Measurements from ENCODE around the gene MCOLN3.

Gene MCOLN3

DNA sequence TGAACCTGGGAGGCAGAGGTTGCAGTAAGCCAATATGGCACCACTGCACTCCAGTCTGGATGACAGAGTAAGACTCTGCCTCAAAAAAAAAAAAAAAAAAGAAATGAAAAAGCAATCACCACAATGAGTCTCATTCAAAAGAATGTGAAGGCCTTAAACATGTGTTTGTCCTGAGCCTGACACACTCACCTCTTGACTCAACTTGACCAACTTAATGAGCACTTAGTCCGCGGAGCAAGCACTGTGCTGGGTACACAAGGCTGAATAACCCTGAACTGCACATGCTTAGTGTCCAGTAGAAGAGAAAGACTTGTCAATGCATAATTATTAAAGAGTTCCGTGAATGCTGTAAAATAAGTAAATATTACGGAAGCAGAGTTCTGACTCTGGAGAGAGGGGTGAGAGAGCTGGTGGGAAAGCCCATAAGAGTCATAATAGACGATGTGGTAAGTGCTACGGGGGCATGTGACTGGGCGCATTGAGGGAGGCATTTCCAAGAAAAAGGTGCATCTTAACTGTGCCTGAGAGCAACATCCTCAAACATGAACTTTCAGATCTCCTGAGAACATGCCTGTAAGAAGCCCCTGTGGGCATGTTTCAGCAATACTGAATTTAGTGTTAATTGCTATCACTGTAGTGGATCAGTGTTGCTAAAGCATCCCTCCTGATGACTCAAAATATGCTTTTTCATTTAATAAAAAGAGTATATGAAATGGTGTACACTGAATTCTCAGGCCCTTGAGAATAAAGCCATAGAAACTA, 78.6 kb downstream of the MCOLN3 start:
- Histone ChIP-seq H3K9me2 (replicated peaks; ENCODE audit: control insufficient read depth, low read length) (no peaks in the 10 kb centered on the region), H3K27ac (ENCODE audit: low read depth, low read length) (no peak overlapping the region), H4K20me1 (ENCODE audit: control insufficient read depth, insufficient read depth, low read depth, low read length) (no peaks in the 10 kb centered on the region), H3K79me2 (ENCODE audit: control insufficient read depth, low read length) (peaks cover 34% of the 10 kb centered on the region), H3K4me3 (ENCODE audit: low read length) (no peak overlapping the region), H3K9me3 (ENCODE audit: control insufficient read depth, insufficient read depth, low read length) (no peaks in the 10 kb centered on the region), H3K27me3 (ENCODE audit: control insufficient read depth, low read length) (no peaks in the 10 kb centered on the region), H3K36me3 (ENCODE audit: control insufficient read depth, low read length) (peaks cover 31% of the 10 kb centered on the region), H3K4me2 (ENCODE audit: low read length) (no peak overlapping the region), H3F3A (ENCODE audit: control insufficient read depth, insufficient read depth) (no peaks in the 10 kb centered on the region), H3K4me1 (ENCODE audit: control insufficient read depth, low read length) (peaks cover 28% of the 10 kb centered on the region)
- TF ChIP-seq EZH2phosphoT487 (IDR thresholded peaks at IDR 0.05; ENCODE audit: borderline replicate concordance, low read length) = no peak
- TF ChIP-seq, protein P1, sequence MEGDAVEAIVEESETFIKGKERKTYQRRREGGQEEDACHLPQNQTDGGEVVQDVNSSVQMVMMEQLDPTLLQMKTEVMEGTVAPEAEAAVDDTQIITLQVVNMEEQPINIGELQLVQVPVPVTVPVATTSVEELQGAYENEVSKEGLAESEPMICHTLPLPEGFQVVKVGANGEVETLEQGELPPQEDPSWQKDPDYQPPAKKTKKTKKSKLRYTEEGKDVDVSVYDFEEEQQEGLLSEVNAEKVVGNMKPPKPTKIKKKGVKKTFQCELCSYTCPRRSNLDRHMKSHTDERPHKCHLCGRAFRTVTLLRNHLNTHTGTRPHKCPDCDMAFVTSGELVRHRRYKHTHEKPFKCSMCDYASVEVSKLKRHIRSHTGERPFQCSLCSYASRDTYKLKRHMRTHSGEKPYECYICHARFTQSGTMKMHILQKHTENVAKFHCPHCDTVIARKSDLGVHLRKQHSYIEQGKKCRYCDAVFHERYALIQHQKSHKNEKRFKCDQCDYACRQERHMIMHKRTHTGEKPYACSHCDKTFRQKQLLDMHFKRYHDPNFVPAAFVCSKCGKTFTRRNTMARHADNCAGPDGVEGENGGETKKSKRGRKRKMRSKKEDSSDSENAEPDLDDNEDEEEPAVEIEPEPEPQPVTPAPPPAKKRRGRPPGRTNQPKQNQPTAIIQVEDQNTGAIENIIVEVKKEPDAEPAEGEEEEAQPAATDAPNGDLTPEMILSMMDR (IDR thresholded peaks at IDR 0.05; ENCODE audit: low read depth, low read length, poor library complexity, severe bottlenecking) = no peak

DNA sequence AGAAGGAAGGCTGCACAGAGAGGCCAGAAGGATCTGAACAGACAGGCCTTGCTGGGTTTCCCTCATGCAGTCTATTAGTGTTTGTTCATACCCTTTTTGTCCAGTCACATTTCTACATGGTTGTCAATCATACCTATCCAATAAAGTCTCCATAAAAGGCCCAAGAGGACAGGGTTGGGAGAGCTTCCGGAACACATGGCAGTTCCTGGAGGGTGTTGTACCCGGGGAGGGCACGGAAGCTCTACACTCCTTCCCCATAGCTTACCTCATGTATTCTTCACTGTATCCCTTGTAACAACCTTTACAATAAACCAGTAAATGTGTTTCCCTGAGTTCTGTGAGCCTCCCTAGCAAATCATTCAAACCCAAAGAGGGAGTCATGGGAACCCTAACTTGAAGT, 79.4 kb downstream of the MCOLN3 start:
- Histone ChIP-seq H3K27me3 (ENCODE audit: control insufficient read depth, low read length) (no peaks in the 10 kb centered on the region), H3K4me3 (ENCODE audit: low read length) (no peak overlapping the region), H3K9me3 (ENCODE audit: control insufficient read depth, insufficient read depth, low read length) (no peaks in the 10 kb centered on the region), H3K79me2 (ENCODE audit: control insufficient read depth, low read length) (peaks cover 26% of the 10 kb centered on the region), H4K20me1 (ENCODE audit: control insufficient read depth, insufficient read depth, low read depth, low read length) (no peaks in the 10 kb centered on the region), H3K27ac (ENCODE audit: low read depth, low read length) (no peak overlapping the region), H3K9me2 (replicated peaks; ENCODE audit: control insufficient read depth, low read length) (no peaks in the 10 kb centered on the region), H3K36me3 (ENCODE audit: control insufficient read depth, low read length) (peaks cover 33% of the 10 kb centered on the region), H3K4me2 (ENCODE audit: low read length) (no peak overlapping the region), H3K4me1 (ENCODE audit: control insufficient read depth, low read length) (peaks cover 20% of the 10 kb centered on the region), H3F3A (ENCODE audit: control insufficient read depth, insufficient read depth) (no peaks in the 10 kb centered on the region)
- TF ChIP-seq EZH2phosphoT487 (IDR thresholded peaks at IDR 0.05; ENCODE audit: borderline replicate concordance, low read length) = no peak
- TF ChIP-seq, protein P1 (IDR thresholded peaks at IDR 0.05; ENCODE audit: low read depth, low read length, poor library complexity, severe bottlenecking) = no peak

DNA sequence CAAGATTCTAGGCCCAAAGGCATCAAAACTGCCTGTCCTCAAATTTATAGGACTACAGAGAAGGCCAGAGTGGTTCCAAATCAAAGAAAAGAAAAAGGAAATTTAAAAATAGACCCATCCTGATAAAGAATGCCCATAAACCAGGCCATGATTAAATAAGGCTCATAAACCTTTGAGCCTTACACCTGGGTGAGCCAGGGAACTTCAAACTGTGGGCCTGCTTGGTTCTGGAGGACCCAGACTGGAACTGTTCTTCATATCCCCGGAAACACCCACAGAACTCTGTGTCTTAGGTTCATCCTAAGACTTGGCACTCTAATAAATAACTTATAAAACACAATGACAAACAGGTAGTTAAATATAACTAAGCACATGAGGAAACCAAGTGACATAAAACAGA, 80.2 kb downstream of the MCOLN3 start:
- no peak overlapping the region for H3K4me2 ChIP-seq (ENCODE audit: low read length)
- H3K9me2 ChIP-seq (replicated peaks; ENCODE audit: control insufficient read depth, low read length) = no peaks in the 10 kb centered on the region
- H3F3A ChIP-seq (ENCODE audit: control insufficient read depth, insufficient read depth) = no peaks in the 10 kb centered on the region
- TF ChIP-seq EZH2phosphoT487 (IDR thresholded peaks at IDR 0.05; ENCODE audit: borderline replicate concordance, low read length) = no peak
- H3K36me3 ChIP-seq (ENCODE audit: control insufficient read depth, low read length) = peaks cover 37% of the 10 kb centered on the region
- H3K27ac ChIP-seq (ENCODE audit: low read depth, low read length) = no peak overlapping the region
- H3K79me2 ChIP-seq (ENCODE audit: control insufficient read depth, low read length) = peaks cover 19% of the 10 kb centered on the region
- H3K4me1 ChIP-seq (ENCODE audit: control insufficient read depth, low read length) = peaks cover 14% of the 10 kb centered on the region
- no peaks in the 10 kb centered on the region for H3K27me3 ChIP-seq (ENCODE audit: control insufficient read depth, low read length)
- H3K4me3 ChIP-seq (ENCODE audit: low read length) = no peak overlapping the region
- H4K20me1 ChIP-seq (ENCODE audit: control insufficient read depth, insufficient read depth, low read depth, low read length) = no peaks in the 10 kb centered on the region
- no peaks in the 10 kb centered on the region for H3K9me3 ChIP-seq (ENCODE audit: control insufficient read depth, insufficient read depth, low read length)
